ENCODE results near the gene SHISA5.
"Not testable (repeated sequence)": the region's sequence is repeated elsewhere in the genome, so short reads cannot be mapped to it uniquely, and the experiment has no call there.

The SHISA5 gene

DNA sequence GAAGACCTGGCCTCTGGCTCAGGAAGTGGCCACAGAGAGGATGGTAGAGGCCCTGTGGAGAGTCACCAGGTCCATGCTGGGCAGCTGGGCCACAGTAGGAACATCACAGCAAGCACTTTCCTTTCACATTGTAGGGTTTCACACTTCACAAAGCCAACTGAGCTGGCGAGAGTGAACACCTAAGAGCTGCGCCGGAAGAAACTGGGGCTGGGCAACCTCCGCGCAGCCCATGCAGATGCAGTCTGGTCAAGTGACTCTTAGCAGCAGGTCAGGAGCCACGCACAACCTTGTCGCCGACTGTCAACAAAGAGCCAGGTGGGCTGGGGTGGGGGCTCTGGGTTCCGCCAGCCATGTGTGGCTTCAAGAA, 15.3 kb upstream of the SHISA5 start:
- DNase-seq (ENCODE audit: low spot score) = no peak

DNA sequence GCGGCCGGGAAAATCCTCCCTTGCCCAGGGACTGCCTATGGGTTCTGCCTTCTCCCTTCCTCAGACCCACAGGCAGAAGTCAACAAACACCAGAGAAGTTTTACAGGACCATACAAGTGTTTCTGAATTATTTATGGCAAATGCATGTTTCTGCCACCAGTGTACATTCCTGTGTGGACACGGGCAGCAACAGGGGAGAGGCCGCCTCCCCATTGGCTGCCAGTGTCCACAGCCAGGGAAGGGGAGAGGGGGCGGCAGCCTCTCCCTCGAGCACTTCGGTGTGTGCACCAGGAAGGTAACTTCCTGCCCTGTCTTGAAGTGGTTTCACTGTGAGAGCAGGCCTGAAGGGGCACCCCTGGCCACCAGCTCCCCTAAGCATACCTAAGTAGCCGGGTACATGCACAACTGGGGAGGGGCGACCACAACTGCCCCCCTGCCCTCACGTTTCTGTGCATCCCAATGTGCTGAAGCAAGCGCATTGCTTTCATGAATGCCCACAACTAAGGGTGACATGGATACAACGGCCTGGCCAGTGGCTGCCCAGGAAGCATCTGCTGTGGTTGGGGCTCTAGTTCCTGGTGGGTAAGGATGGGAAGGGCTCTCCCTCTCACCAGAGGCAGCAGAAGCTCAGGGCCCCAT, 14.8 kb upstream of the SHISA5 start:
- DNase-seq (ENCODE audit: low spot score) = no peak

DNA sequence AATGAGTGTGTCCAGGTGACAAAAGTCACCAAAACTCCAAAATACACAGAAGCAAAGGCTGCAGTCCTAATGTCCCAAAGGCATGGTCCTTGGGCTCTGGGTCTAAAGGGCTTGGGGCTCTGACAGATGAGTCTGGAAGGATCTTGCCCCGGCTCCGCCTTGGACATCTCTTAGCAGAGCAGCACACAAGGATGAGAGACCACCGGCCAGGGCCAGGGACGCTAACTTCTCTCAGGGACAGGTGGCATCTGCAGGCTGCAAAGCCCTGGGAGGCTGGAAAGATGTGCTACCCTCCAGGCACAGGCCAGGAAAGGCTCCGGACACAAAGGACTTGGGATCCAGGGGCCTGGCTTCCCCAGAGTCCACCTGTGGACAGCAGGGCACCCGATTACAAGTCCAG, 14.1 kb upstream of the SHISA5 start:
- DNase-seq (ENCODE audit: low spot score) = no peak

DNA sequence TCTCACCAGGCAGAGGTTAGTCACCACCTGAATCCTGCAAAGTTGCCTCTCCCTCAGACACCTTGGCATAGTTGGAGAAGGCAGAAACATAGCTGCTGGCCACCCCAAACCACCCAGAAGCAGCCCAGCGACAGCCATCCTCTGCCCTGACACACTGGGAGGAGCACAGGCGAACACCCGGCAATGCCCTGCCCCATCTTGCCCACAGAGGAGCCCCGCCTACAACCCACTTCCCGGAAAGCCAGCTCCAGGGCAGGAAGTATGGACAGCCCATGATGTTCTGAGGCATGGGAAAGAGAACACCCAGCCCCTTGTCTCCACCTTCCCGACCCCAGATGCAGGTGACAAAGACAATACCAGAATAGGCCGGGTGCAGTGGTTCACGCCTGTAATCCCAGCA, 12.6 kb upstream of the SHISA5 start:
- peak; percentile 21 for DNase-seq (ENCODE audit: low spot score)

DNA sequence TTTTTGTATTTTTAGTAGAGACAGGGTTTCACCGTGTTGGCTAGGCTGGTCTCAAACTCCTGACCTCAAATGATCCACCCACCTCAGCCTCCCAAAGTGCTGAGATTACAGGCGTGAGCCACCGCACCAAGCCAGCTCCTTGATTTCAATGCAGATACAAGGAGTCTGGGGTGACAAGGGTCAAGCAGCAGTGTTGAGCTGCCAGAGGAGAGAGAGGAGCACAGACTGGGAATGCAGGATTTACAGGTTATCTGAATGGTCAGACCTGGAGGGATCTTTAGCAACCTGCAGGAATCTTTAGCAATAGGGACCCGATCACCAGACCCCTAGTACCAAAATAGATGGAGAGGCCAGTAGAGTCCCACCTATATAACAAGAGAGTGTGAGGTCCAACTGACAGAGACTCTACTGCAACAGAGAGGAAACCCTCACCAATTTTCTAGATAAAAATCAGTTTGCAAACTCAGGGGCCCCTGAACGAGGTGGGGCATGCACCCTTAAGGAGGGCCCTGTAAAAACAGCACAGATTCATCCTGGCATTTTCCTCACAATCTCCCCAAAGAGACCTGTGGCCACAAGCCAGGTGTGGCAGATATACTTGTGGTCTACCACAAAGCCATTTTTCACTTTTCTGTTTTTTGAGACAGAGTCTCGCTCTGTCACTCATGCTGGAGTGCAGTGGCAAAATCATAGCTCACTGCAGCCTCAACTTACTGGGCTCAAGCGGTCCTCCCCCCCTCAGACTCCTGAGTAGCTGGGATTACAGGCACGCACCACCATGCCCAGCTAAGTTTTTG, 10.7 kb upstream of the SHISA5 start:
- DNase-seq (ENCODE audit: low spot score) = peak; percentile 50

DNA sequence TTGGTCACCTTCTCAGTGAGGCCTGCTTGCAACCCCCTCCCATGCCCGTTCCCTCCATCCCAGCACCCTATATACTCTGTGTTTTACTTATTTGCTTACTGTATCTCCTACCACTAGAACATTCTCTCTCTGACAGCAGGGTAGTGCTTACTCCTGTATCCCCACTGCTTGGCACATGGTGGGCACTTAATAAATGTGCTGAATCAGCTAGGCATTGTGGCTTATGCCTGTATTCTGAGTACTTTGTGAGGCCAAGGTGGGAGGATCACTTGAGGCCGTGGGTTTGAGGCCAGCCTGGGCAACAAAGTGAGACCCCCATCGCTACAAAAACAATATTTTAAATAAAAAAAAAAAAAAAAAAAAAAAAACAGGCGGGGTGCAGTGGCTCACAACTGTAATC, 7.6 kb upstream of the SHISA5 start:
- no peak for DNase-seq (ENCODE audit: low spot score)

DNA sequence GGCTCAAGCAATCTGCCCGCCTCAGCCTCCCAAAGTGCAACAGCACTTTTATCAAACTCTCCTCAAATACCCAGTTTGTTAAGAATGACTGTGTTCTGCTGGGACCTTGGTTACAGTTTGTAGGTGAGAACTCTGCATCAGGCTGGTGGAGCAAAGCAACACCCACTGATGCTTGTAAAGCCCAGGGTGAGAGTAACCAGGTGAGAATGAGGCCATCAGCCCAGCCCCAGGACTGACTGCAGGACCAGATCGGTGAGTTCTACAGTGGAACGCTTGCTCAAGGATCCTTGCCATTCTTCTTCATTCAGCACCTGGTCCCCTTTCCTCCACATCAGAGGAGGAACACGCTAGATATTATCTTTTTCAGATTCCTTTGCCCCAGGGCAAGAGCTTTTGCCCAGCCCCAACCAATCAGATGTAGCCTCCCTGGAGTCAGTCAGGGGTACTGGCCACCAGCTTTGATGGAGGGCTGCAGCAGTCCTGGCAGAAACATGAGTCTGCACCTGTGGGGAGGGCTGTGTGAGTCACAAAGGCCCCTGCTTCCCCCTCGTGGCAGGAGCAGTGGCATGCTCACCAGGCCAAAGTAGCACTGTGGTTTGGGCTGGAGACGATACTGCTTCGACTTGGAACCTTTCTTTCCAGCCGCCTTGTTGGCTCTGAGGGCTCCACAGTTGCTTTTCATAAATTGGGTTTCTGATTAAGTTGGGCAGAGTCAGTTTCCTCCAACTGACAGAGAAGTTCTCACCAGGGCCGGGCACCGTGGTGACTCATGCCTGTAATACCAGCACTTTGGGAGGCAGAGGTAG, 3.5 kb upstream of the SHISA5 start:
- DNase-seq (ENCODE audit: low spot score) = peak; percentile 81

DNA sequence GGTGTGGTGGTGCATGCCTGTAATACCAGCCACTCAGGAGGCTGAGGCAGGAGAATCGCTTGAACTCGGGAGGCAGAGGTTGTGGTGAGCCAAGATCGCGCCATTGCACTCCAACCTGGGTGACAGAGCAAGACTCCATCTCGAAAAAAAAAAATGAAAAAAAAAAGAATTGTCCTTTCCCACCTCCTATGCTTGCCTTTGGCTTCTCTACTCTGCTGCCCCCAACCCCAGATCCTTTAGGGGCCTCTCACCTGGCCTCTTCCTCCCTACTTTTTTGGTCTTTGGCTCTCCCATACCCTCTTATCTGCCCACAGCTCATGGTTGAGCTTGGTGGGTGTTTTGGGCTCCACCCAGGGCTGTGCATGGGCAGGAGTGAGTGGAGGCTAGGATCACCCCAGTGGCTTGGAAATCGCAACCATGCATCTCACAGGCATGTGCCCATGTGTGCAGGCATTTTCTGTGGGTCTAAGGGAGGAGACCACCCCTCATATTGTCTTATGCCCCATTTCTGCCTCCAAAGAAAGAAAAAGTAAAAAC, 2.1 kb upstream of the SHISA5 start:
- DNase-seq (ENCODE audit: low spot score) = no peak

DNA sequence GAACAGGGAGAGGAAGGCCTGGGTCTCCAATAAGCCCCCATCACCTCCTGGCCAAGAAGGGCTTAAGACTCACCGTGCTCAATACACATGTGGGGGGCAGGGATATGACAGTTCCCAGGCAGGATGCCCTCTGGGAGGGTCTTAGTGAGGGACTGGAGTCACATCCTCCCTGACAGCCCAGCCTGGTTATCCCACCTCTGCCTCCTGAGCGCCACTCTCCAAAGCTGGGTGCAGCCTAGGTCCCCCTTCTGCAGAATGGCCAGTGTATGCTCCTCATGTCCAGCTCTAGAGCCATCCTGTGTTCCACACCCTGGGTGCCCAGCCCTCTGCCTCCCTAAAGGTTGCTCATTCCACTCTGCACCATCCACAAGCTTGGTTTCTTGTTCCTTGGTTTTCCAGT, 1.2 kb upstream of the SHISA5 start:
- DNase-seq (ENCODE audit: low spot score) = no peak

DNA sequence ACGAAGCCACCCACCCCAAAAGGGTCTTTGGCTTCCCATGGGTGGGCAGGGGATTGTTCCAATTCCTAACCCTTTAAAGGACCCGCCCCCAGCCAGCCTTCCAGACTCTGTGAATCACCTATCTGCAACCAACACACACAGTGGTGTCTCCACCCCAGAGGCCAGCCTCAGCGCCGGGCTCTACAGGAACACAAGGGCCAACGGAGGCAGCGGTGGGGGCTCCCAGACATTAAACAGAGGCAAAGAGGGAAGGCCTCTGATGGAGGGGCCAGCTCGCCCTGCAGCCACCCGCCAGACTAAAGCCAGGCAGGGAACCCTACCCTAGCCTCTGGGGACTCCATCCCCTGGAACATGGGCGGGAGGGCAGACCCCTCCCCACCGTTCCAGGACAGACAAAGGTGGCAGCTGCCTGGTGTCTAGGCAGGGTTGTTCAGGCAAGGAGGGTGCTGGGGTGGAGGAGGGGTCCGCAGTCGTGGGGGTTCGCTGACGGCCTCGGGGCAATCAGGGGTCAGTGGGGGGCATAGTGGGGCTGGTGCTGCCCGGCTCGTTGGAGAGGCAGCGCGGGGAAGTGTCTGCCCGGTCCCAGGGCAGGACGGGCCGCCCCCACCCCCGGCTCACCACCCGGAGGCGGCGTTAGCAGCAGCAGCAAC, 448 bp downstream of the SHISA5 start:
- no peak for DNase-seq (ENCODE audit: low spot score)

DNA sequence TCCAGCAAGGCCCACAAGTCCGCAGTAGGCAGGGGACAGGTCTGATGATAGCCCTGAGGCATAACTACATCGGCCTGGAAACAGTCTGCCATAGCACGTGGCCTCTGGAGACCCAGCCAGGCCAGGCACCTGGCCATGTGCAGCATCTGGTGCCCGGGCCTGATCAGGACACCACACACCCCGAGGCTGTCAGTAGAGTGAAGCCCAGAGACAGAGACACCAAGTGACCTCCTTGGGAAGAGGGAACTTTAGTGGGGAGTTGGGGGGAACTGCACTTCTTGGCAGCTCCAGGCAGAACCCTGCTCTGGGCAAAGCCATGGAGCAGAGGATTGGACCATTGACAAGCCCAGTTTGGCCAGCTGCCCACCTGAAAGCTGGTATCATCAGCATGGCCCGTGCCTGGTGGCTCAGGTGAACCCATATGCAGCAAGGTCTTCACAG, 1.2 kb downstream of the SHISA5 start:
- DNase-seq (ENCODE audit: low spot score) = no peak

DNA sequence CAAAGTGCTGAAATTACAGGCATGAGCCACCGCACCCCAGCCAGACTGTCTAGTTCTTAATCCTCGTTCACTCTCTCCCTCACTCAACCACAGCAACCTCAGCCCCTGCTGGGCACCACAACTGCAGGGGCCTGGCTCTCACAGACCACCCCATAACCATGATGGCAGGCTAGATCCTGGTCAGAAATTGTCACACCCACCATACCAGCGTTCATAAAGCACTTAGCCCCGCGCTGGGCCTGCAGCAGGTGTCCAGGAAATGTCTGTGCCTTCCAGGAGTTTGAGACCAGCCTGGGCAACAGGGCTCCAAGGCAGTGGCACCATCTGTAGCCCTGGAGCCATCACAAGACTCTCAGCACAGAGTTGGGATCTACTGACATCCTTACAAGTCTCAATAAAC, 1.9 kb downstream of the SHISA5 start:
- DNase-seq (ENCODE audit: low spot score) = no peak

DNA sequence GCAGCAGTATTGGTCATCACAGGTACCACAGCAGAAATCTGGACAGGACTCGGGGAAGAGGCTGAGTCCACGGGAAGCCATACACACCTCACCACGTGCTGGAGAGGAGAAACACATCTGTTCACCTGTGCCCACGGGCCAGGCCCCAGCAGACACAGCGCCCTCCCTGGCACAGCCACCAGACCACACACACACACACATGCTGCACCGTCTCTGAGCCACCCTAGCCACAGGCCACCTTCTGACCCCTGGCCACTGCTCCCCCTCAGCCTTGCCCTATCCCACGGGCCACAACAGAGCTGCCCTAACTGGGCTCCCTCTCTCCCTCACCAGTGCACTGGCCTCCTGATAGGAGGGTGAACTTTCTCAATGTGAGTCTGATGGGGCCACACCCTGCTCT, 2.8 kb downstream of the SHISA5 start:
- no peak for DNase-seq (ENCODE audit: low spot score)

DNA sequence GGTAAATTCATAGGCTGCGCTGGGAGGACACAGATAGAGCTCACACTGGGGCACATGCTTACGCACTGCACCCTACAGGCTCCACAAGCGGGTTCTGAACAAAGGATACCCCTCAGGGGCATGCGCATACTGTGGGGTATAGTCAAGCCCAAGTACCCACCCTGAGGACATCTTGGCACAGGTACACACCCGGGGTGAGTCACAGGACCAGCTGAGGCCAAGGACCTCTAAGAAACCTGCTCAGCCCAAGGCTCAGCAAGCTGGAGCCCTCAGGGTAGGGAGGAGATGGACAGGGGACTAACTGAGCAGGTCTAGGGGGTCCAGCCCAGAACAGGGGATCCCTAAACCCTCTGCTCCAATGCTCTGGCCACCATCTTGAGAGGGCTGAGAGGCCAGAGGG, 3.3 kb downstream of the SHISA5 start:
- no peak for DNase-seq (ENCODE audit: low spot score)

DNA sequence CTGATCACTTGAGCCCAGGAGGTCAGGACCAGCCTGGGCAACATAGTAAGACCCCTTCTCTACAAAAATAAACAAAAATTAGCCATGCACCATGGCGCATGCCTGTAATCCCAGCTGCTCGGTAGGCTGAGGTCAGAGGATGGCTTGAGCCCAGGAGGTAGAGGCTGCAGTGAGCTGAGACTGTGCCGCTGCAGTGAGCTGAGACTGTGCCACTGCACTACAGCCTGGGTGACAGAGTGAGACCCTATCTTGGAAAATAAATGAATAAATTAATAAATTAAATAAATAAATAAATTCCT, 10.8 kb downstream of the SHISA5 start:
- DNase-seq (ENCODE audit: low spot score) = no peak

DNA sequence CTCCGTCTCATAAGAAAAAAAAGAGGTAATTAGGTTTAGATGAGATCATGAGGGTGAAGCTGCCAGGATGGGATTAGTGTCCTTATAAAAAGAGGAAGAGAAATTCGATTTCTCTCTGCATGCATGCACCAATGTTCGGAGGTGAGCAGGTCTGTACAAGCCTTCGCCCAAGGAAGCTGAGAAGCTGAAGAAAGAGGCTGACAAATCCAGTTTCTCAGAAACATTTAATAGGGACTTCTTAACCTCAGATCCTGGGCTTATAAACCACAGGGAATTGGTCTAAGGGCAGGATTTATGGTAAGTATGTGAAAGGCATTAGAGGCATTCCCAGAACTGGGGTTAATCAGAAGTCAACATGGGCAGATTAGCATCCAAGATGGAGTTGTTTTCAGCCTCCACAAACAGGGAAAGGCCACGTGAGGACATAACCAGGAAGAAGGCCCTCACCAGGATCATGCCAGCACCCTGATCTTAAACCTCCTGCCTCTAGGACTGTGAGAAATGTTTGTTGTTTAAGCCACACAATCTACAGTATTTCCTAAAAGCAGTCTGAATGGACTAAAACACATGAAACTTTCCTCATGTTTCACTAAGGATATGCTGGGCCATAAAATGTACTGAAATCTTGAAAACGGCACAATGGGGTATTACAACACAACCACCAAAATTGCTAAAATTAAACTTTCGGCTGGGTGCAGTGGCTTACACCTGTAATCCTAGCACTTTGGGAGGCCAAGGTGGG, 11.3 kb downstream of the SHISA5 start:
- DNase-seq (ENCODE audit: low spot score) = no peak

DNA sequence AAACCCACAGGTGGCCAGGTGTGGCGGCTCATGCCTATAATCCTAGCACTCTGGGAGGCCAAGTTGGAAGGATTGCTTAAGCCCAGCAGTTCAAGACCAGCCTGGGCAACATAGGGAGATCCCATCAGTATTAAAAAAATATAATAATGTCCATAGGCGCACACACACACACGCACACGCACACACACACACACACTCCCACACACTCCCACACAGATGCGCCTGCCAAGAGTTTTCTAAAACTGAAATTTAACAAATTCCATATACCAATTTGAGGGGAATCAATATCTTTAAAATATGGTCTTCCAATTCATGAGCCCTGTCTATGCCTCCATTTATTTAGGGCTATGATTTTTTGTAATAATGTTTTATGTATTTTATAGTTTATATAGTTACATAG, 17.0 kb downstream of the SHISA5 start:
- no peak for DNase-seq (ENCODE audit: low spot score)

DNA sequence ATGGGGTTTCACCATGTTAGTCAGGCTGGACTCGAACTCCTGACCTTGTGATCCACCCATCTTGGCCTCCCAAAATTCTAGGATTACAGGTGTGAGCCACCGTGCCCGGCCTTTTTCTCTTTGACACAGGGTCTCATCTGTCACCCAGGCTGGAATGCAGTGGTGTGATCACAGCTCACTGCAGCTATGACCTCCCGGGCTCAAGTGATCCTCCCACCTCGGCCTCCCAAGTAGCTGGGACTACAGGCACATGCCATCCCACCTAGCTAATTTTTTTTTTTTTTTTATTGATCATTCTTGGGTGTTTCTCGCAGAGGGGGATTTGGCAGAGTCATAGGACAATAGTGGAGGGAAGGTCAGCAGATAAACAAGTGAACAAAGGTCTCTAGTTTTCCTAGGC, 21.2 kb downstream of the SHISA5 start:
- not testable (repeated sequence) for DNase-seq (ENCODE audit: low spot score)

DNA sequence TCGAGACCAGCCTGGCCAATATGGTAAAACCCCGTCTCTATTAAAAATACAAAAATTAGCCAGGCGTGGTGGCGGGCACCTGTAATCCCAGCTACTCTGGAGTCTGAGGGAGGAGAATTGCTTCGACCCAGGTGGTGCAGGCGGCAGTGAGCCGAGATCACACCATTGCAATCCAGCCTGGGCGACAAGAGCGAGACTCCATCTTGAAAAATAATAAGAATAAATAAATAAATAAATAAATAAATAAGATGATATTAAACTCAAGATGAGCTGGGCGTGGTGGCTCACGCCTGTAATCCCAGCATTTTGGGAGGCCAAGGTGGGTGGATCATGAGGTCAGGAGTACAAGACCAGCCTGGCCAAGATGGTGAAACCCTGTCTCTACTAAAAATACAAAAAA, 23.1 kb downstream of the SHISA5 start:
- DNase-seq (ENCODE audit: low spot score) = not testable (repeated sequence)

DNA sequence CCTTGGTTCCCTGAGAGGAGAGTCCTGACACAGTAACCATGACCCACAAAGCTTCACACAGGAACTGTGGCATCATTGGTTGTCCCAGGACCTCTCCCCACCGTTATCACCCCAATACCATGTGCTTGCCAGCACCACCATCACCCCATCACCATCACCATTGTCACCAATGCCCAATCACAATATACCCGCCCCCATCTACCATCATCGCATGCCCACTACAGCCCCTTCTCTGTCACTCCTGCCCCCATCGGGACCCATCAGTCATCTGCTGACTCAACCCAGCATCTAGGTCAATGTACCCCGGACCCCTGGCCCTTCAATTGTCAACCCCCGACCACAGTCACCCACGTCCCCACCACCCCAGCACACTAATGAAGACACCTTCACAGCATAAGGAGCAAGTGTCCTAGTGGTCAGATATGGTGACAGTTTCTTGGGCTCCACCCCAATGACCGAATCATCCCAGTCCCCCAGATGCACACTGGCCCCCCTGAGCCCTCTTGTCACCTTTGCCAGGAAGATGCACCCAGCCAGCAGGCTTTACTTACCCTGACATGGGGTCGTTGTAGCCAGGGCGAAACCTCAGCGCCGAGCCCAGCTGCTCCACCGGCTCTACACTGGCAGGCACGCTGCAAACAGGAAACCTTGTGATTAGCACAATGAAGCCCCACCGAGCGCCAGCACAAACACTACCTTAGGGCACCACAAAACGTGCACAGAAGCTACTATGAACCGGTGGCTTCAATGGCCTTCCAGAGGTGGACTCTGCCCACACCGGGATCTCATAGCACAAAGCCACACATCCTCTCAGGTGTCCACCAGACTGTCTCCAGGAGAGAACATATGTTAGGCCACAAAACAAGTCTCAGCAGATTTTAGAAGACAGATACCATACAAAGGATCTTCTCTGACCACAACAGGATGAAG, 25.1 kb downstream of the SHISA5 start:
- DNase-seq (ENCODE audit: low spot score) = peak; percentile 63

Measured in CD4-positive, alpha-beta T cell treated with Interleukin-2 at 100 ng/mL for 4 hours (primary cell).